Measurements from ENCODE around the gene KCNQ4. TPM values are rescaled to one million over a fixed set of nuclear protein-coding genes. Genes with fewer than 3 reads are reported as not detected.

The KCNQ4 gene
- polyA plus RNA-seq, 1 donor: 2.2 TPM

DNA sequence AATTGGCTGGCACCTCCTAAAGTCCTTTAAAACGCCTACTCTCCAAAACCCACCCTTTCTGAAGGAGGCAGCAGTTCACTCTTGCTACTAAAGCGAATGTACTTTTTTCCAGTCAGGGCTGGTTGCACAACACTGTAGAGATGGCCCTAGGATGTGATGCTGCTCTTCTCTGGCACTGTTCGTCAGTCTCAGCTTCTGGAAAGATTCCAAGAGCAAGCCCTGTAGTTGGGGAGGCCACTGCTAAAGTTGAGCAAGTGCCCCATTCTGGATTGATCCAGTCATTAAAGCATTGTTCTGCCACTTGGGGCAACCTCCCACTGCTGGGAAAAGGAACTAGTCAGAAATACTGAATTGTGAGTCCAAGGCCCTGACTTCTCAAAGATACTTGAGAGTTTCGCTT lies 28.5 kb upstream of the KCNQ4 start:
- Histone ChIP-seq H3K4me3 (ENCODE audit: low read length) (no peak overlapping the region), H3K9me3 (ENCODE audit: control insufficient read depth, low read depth, low read length) (no peaks in the 10 kb centered on the region), H3K27ac (ENCODE audit: low read length) (no peak overlapping the region), H3K36me3 (ENCODE audit: control insufficient read depth, insufficient read depth, low read length) (peaks cover 77% of the 10 kb centered on the region), H3K27me3 (ENCODE audit: control insufficient read depth, insufficient read depth, low read length) (no peaks in the 10 kb centered on the region), H3K4me1 (ENCODE audit: control insufficient read depth, insufficient read depth, low read length) (peaks cover 5% of the 10 kb centered on the region)
- no CpG with 5 or more reads among the region's 4 CpGs for WGBS (ENCODE audit: insufficient coverage, low lambda C conversion rate)
- no peak for DNase-seq

- Histone ChIP-seq H3K36me3 (ENCODE audit: control insufficient read depth, insufficient read depth, low read length) (peaks cover 79% of the 10 kb centered on the region), H3K9me3 (ENCODE audit: control insufficient read depth, low read depth, low read length) (no peaks in the 10 kb centered on the region), H3K4me1 (ENCODE audit: control insufficient read depth, insufficient read depth, low read length) (peaks cover 5% of the 10 kb centered on the region), H3K27me3 (ENCODE audit: control insufficient read depth, insufficient read depth, low read length) (no peaks in the 10 kb centered on the region), H3K27ac (ENCODE audit: low read length) (no peak overlapping the region), H3K4me3 (ENCODE audit: low read length) (no peak overlapping the region)
- 100% methylated on average over 3 of the region's 3 CpGs for WGBS (ENCODE audit: insufficient coverage, low lambda C conversion rate)
- DNase-seq: no peak
Observed at GRCh38 chr1:40756523-40756922, 27.1 kb upstream of the KCNQ4 start.

DNA sequence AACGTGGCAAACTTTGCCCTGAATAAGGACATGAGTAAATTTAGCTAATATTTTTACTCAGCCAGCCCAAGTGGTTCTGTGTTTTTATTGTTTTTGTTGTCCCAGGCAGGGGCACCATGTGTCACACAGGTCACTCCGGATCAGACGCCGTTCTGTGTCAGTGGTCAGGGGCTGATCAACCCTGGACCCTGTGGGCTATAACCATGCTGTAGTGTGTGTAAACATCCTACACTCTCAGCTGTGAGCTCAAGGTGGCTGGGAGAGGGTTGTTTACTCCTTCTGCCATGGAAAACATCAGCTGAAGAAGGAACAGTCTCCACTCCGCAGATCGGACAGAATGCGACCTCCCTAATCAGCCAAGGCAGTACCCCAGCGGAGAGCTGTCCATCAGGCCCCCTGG lies 26.5 kb upstream of the KCNQ4 start:
- no CpG with 5 or more reads among the region's 8 CpGs for WGBS (ENCODE audit: insufficient coverage, low lambda C conversion rate)

GRCh38 chr1:40758004-40758403 lies 25.6 kb upstream of the KCNQ4 start:
- Histone ChIP-seq H3K9me3 (ENCODE audit: control insufficient read depth, low read depth, low read length) (no peaks in the 10 kb centered on the region), H3K4me3 (ENCODE audit: low read length) (no peak overlapping the region), H3K4me1 (ENCODE audit: control insufficient read depth, insufficient read depth, low read length) (peaks cover 5% of the 10 kb centered on the region), H3K27me3 (ENCODE audit: control insufficient read depth, insufficient read depth, low read length) (no peaks in the 10 kb centered on the region), H3K36me3 (ENCODE audit: control insufficient read depth, insufficient read depth, low read length) (peaks cover 88% of the 10 kb centered on the region), H3K27ac (ENCODE audit: low read length) (no peak overlapping the region)
- no peak for DNase-seq
- WGBS (ENCODE audit: insufficient coverage, low lambda C conversion rate): no CpG with 5 or more reads among the region's 7 CpGs

More for the DNA sequence above, 26.5 kb upstream of the KCNQ4 start:
- Histone ChIP-seq H3K4me1 (ENCODE audit: control insufficient read depth, insufficient read depth, low read length) (peaks cover 5% of the 10 kb centered on the region), H3K27me3 (ENCODE audit: control insufficient read depth, insufficient read depth, low read length) (no peaks in the 10 kb centered on the region), H3K27ac (ENCODE audit: low read length) (no peak overlapping the region), H3K36me3 (ENCODE audit: control insufficient read depth, insufficient read depth, low read length) (peaks cover 83% of the 10 kb centered on the region), H3K4me3 (ENCODE audit: low read length) (no peak overlapping the region), H3K9me3 (ENCODE audit: control insufficient read depth, low read depth, low read length) (no peaks in the 10 kb centered on the region)
- DNase-seq: no peak

DNA sequence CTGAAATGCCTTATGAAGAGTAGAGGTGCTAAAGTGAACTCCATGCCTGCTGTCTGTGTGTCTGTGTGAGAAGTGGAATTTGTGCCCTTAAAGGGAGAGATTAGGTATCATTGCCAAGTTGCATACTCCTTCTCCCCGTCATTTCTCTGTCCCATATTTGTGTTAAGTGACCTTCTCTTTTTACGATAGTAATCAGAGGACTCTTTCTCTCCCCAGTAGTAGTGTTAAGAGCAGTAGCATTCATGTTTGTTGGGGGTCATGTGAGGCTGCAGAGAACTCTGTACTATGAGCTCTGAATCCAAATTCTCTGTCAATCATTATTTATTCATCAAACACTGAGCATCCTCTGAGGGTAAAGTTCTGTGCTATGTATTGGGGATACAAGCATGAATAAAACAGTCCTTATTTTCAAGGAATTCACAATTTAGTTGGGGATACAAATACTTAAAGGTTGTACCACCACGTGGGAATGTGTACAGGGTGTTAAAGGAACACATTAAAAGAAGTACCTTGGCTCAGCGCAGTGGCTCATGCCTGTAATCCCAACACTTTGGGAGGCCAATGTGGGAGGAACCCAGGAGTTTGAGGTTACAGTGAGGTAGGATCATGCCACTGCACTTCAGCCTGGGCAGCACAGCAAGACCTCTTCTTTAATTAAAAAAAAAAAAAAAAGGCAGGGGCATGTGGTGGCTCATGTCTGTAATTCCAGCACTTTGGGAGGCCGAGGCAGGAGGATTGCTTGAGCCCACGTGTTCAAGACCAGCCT lies 24.8 kb upstream of the KCNQ4 start:
- Histone ChIP-seq H3K9me3 (ENCODE audit: control insufficient read depth, low read depth, low read length) (no peaks in the 10 kb centered on the region), H3K27me3 (ENCODE audit: control insufficient read depth, insufficient read depth, low read length) (no peaks in the 10 kb centered on the region), H3K4me1 (ENCODE audit: control insufficient read depth, insufficient read depth, low read length) (peaks cover 5% of the 10 kb centered on the region), H3K4me3 (ENCODE audit: low read length) (no peak overlapping the region), H3K27ac (ENCODE audit: low read length) (no peak overlapping the region), H3K36me3 (ENCODE audit: control insufficient read depth, insufficient read depth, low read length) (peaks cover 85% of the 10 kb centered on the region)
- whole genome bisulfite sequencing (ENCODE audit: insufficient coverage, low lambda C conversion rate): no CpG with 5 or more reads among the region's 6 CpGs
- DNase-seq: peak in 1 of 2 donors; percentile 56

DNA sequence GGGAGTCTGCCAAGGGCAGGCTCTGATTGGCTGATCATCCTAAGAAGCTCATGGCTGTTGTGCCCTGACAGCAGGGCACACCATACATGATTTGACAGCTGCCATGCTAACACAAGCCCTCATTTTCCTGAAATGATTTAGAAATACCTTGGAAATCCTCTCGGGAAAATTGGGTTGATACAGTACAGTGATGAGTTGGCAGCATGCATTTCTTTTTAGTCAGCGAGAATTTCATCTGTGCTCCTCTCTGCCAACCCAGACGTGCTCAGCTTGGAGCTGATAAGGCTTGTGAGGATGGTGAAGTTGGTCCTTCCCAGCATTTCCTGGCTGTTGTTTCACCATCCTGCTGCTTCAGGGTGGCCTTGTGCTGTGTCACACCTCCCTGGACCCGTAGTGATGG lies 22.6 kb upstream of the KCNQ4 start:
- Histone ChIP-seq H3K36me3 (ENCODE audit: control insufficient read depth, insufficient read depth, low read length) (peaks cover 87% of the 10 kb centered on the region), H3K4me1 (ENCODE audit: control insufficient read depth, insufficient read depth, low read length) (peaks cover 5% of the 10 kb centered on the region), H3K27ac (ENCODE audit: low read length) (no peak overlapping the region), H3K9me3 (ENCODE audit: control insufficient read depth, low read depth, low read length) (no peaks in the 10 kb centered on the region), H3K27me3 (ENCODE audit: control insufficient read depth, insufficient read depth, low read length) (no peaks in the 10 kb centered on the region), H3K4me3 (ENCODE audit: low read length) (no peak overlapping the region)
- WGBS (ENCODE audit: insufficient coverage, low lambda C conversion rate): no CpG with 5 or more reads among the region's 4 CpGs
- no peak for DNase-seq

DNA sequence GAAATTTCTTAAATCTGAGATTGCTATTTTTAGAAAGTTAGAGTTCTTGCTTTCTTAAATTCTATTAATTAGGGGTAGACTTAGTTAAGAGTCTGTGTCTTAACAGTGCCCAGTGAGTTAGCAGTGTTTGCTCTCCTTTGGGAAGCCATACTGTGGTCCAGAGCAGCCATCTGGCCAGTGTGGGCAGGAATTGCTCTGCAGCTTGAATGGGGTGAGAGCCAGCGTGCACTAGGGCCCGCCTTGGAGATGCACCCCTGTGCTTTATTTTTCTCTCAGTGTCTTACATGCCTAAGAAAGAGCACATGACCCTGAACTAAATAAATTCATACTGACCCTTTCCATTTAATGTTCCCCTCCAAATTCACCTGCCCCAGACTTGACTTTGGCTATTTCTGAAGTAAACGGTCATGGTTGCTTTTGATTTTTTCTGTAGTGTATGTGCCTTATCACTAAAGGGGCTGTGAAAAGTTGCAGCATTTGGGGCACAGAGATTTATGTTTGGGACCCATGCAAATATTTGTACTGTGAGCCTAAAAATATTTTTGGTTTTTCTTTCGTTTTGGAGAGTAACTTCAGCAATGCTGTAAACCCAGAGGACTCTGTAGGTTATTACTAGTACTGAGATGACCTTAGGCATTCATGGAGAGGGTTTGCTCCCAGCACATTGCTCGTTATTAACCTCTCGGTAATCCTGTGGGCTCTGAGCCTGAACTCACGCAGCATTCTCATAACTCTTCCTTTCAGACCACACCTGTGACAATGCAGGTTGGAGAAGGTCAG lies 21.3 kb upstream of the KCNQ4 start:
- DNase-seq: no peak
- Histone ChIP-seq H3K4me3 (ENCODE audit: low read length) (no peak overlapping the region), H3K9me3 (ENCODE audit: control insufficient read depth, low read depth, low read length) (no peaks in the 10 kb centered on the region), H3K27me3 (ENCODE audit: control insufficient read depth, insufficient read depth, low read length) (no peaks in the 10 kb centered on the region), H3K27ac (ENCODE audit: low read length) (no peak overlapping the region), H3K4me1 (ENCODE audit: control insufficient read depth, insufficient read depth, low read length) (peaks cover 5% of the 10 kb centered on the region), H3K36me3 (ENCODE audit: control insufficient read depth, insufficient read depth, low read length) (peaks cover 89% of the 10 kb centered on the region)
- no CpG with 5 or more reads among the region's 7 CpGs for WGBS (ENCODE audit: insufficient coverage, low lambda C conversion rate)

- H3K27me3 ChIP-seq (ENCODE audit: control insufficient read depth, insufficient read depth, low read length): no peaks in the 10 kb centered on the region
- no peak overlapping the region for H3K27ac ChIP-seq (ENCODE audit: low read length)
- no peaks in the 10 kb centered on the region for H3K9me3 ChIP-seq (ENCODE audit: control insufficient read depth, low read depth, low read length)
- H3K36me3 ChIP-seq (ENCODE audit: control insufficient read depth, insufficient read depth, low read length): peaks cover 90% of the 10 kb centered on the region
- DNase-seq: no peak
- peaks cover 3% of the 10 kb centered on the region for H3K4me1 ChIP-seq (ENCODE audit: control insufficient read depth, insufficient read depth, low read length)
- H3K4me3 ChIP-seq (ENCODE audit: low read length): no peak overlapping the region
- WGBS (ENCODE audit: insufficient coverage, low lambda C conversion rate): 61% methylated on average over 3 of the region's 9 CpGs
Observed at GRCh38 chr1:40763742-40764532, 19.6 kb upstream of the KCNQ4 start.

- WGBS (ENCODE audit: insufficient coverage, low lambda C conversion rate): no CpG with 5 or more reads among the region's 2 CpGs
- H3K4me1 ChIP-seq (ENCODE audit: control insufficient read depth, insufficient read depth, low read length): no peaks in the 10 kb centered on the region
- H3K27ac ChIP-seq (ENCODE audit: low read length): no peak overlapping the region
- no peak overlapping the region for H3K4me3 ChIP-seq (ENCODE audit: low read length)
- peaks cover 90% of the 10 kb centered on the region for H3K36me3 ChIP-seq (ENCODE audit: control insufficient read depth, insufficient read depth, low read length)
- no peak for DNase-seq
- H3K9me3 ChIP-seq (ENCODE audit: control insufficient read depth, low read depth, low read length): no peaks in the 10 kb centered on the region
- no peaks in the 10 kb centered on the region for H3K27me3 ChIP-seq (ENCODE audit: control insufficient read depth, insufficient read depth, low read length)
Observed at GRCh38 chr1:40764981-40765380, 18.6 kb upstream of the KCNQ4 start.

DNA sequence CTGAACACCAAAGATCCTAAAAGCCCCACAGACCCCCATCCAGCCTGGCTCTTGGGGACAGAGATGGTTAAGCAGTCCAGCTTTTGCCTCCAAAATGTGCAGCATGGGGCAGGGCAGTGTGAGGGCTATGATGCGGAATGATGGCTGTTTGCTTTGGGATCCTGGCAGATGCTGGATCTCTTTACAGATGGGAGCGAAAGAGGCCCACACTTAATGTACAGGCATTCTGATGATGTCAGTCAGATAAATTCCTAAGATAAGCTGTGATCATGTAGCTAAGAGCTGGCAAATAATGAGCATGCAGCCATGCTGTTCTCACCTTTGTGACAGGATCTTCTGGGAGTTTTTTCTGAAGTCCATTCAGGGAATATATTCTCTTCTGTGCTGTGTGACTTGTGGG lies 17.6 kb upstream of the KCNQ4 start:
- H3K27me3 ChIP-seq (ENCODE audit: control insufficient read depth, insufficient read depth, low read length): no peaks in the 10 kb centered on the region
- H3K36me3 ChIP-seq (ENCODE audit: control insufficient read depth, insufficient read depth, low read length): peaks cover 91% of the 10 kb centered on the region
- no CpG with 5 or more reads among the region's 2 CpGs for WGBS (ENCODE audit: insufficient coverage, low lambda C conversion rate)
- H3K9me3 ChIP-seq (ENCODE audit: control insufficient read depth, low read depth, low read length): no peaks in the 10 kb centered on the region
- no peaks in the 10 kb centered on the region for H3K4me1 ChIP-seq (ENCODE audit: control insufficient read depth, insufficient read depth, low read length)
- DNase-seq: no peak
- H3K27ac ChIP-seq (ENCODE audit: low read length): no peak overlapping the region
- no peak overlapping the region for H3K4me3 ChIP-seq (ENCODE audit: low read length)

Measured in large intestine (tissue), 3 donors.